ACC112 (cell line): Measurements from ENCODE around the gene KLHL17.
A peak's percentile ranks its signal among the peaks of the same experiment; 100 is the strongest.

Experiments used
- H2AFZ ChIP-seq: fragments of 200-600 bp; sonication (generic); one replicate; pipeline ENCODE4 v1.6.0; 2017; ENCODE audit warnings: antibody characterized with exemption, low read length; ENCODE audit not compliant: unreplicated experiment
- H3K27ac ChIP-seq: fragments of 200-600 bp; sonication (generic); 2 replicates; pipeline ENCODE4 v1.5.1; 2014; ENCODE audit warnings: low read depth, mild to moderate bottlenecking, antibody characterized with exemption, low read length, moderate library complexity
- H3K27me3 ChIP-seq: fragments of 200-600 bp; sonication (generic); 2 replicates; pipeline ENCODE4 v1.6.1; 2014; ENCODE audit warnings: mild to moderate bottlenecking, antibody characterized with exemption, low read length, moderate library complexity, mixed read lengths; ENCODE audit not compliant: insufficient read depth
- H3K36me3 ChIP-seq: fragments of 200-600 bp; sonication (generic); 2 replicates; pipeline ENCODE4 v1.6.1; 2016; ENCODE audit warnings: mild to moderate bottlenecking, antibody characterized with exemption, low read length, moderate library complexity, mixed read lengths; ENCODE audit not compliant: insufficient read depth
- H3K4me1 ChIP-seq: fragments of 200-600 bp; sonication (generic); one replicate; pipeline ENCODE4 v1.6.1; 2016; ENCODE audit warnings: low read length, mixed read lengths; ENCODE audit not compliant: insufficient read depth, unreplicated experiment, control insufficient read depth
- H3K4me3 ChIP-seq: fragments of 200-600 bp; sonication (generic); 2 replicates; pipeline ENCODE4 v1.5.1; 2014; ENCODE audit warnings: mild to moderate bottlenecking, low read depth, low read length
- H3K79me2 ChIP-seq: fragments of 200-600 bp; sonication (generic); one replicate; pipeline ENCODE4 v1.6.0; 2016; ENCODE audit warnings: low read length; ENCODE audit not compliant: control insufficient read depth, unreplicated experiment, insufficient read depth

The KLHL17 gene

GRCh38 chr1:938088-938683 is 22.2 kb upstream of the KLHL17 start:
- H3K36me3 ChIP-seq, result no peaks in the 10 kb centered on the region
- H2AFZ ChIP-seq, result no peak overlapping the region
- H3K27me3 ChIP-seq, result peaks cover 5% of the 10 kb centered on the region; the same call in 1 of the 2 replicates
- no peak overlapping the region for H3K4me3 ChIP-seq
- H3K27ac ChIP-seq, result no peak overlapping the region
- peaks cover 27% of the 10 kb centered on the region for H3K4me1 ChIP-seq
- no peaks in the 10 kb centered on the region for H3K79me2 ChIP-seq

DNA sequence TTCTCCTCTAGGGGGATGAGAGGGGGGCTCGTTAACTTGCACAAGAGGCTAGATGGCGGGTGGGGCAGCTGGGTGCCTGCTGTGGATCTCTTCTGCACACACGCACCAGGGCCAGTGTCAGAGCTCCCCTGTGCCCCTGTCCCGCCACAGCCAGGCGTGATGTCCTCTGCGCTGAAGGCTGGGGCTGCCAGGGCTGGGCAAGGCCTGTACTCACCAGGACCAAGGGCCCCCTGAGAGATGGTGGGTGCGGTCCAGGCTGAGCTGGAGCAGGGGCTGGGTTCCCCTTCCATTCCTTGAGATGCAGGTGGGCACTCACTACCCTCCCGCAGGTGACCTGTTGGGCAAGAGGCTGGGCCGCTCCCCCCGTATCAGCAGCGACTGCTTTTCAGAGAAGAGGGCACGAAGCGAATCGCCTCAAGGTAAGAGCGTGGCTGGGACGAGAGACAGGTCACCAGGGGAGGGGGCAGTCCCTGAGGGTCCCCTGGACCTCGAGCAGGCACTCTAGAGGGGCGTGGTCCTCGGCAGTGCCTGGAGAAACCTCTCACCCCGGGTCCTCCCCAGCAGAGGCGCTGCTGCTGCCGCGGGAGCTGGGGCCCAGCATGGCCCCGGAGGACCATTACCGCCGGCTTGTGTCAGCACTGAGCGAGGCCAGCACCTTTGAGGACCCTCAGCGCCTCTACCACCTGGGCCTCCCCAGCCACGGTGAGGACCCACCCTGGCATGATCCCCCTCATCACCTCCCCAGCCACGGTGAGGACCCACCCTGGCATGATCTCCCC is 21.5 kb upstream of the KLHL17 start:
- no peaks in the 10 kb centered on the region for H3K36me3 ChIP-seq
- H3K79me2 ChIP-seq, result no peaks in the 10 kb centered on the region
- H2AFZ ChIP-seq, result no peak overlapping the region
- H3K27me3 ChIP-seq, result peaks cover 5% of the 10 kb centered on the region; the same call in 1 of the 2 replicates
- H3K4me3 ChIP-seq, result no peak overlapping the region
- peaks cover 27% of the 10 kb centered on the region for H3K4me1 ChIP-seq
- no peak overlapping the region for H3K27ac ChIP-seq

DNA sequence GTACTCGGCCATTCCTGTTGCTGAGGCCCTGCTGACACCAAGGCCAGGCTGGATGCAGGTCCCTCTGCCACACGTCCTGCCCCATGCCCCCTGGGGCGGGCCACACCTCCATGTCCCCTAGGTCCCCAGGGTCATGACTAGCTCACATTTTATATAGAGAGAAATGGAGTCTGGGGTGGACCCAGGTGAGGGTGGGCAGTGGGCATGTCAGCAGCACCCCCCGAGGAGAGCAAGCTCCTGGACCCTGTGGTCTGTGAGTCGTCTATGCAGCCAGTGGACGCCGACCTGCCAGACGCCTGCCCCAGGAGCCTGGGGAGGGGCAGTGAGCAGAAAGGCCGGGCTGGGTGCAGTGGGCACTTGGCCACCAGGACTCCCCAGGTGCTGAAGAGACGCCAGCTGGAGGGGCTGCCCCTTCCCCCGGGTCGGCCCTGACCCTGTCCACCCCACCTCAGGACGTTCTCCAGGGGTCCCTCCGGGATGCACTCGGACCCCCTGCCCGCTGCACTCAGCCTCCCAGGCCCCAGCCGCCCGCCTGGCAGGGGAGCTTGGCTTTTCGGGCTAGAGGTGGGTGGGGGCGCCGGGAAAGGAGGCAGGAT is 20.8 kb upstream of the KLHL17 start:
- no peak overlapping the region for H3K27ac ChIP-seq
- no peak overlapping the region for H3K4me3 ChIP-seq
- no peak overlapping the region for H2AFZ ChIP-seq

GRCh38 chr1:940107-941014 is 20.0 kb upstream of the KLHL17 start:
- peaks cover 27% of the 10 kb centered on the region for H3K4me1 ChIP-seq
- no peaks in the 10 kb centered on the region for H3K36me3 ChIP-seq
- peaks cover 5% of the 10 kb centered on the region; the same call in 1 of the 2 replicates for H3K27me3 ChIP-seq
- no peak overlapping the region for H3K27ac ChIP-seq
- H2AFZ ChIP-seq, result no peak overlapping the region
- H3K79me2 ChIP-seq, result no peaks in the 10 kb centered on the region
- H3K4me3 ChIP-seq, result peak overlapping the region; percentile 44

More for the DNA sequence above, 20.8 kb upstream of the KLHL17 start:
- peaks cover 27% of the 10 kb centered on the region for H3K4me1 ChIP-seq
- H3K27me3 ChIP-seq, result peaks cover 5% of the 10 kb centered on the region; the same call in 1 of the 2 replicates
- no peaks in the 10 kb centered on the region for H3K36me3 ChIP-seq
- no peaks in the 10 kb centered on the region for H3K79me2 ChIP-seq

DNA sequence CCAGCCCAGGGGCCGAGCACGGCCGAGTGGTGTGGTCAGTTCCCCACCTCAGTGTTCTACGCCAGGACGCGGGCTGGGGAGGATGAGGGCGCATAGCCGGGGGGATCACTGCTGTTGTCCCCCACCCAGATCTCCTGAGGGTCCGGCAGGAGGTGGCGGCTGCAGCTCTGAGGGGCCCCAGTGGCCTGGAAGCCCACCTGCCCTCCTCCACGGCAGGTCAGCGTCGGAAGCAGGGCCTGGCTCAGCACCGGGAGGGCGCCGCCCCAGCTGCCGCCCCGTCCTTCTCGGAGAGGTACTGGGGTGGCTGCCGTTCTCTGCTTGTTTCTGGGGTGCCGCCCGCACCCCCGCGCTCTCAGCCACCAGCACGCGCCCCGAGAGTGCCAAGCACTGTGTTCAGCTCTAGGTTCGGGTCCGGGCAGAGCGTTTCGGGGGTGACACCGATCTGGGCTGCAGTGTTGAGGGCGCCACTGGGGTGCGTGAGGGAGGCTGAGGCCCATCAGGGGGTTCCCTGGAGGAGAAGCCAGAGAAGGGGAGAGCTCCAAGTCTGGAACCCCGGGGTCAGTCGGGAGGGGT is 19.3 kb upstream of the KLHL17 start:
- no peak overlapping the region for H2AFZ ChIP-seq
- no peak overlapping the region for H3K27ac ChIP-seq
- H3K36me3 ChIP-seq, result no peaks in the 10 kb centered on the region
- H3K4me1 ChIP-seq, result peaks cover 27% of the 10 kb centered on the region
- peaks cover 5% of the 10 kb centered on the region; the same call in 1 of the 2 replicates for H3K27me3 ChIP-seq
- H3K4me3 ChIP-seq, result peak overlapping the region; percentile 44
- H3K79me2 ChIP-seq, result no peaks in the 10 kb centered on the region

GRCh38 chr1:941588-942383 is 18.6 kb upstream of the KLHL17 start:
- H3K36me3 ChIP-seq, result no peaks in the 10 kb centered on the region
- H3K4me1 ChIP-seq, result peaks cover 27% of the 10 kb centered on the region
- H3K4me3 ChIP-seq, result peak overlapping the region; percentile 44
- peaks cover 5% of the 10 kb centered on the region; the same call in 1 of the 2 replicates for H3K27me3 ChIP-seq
- H3K79me2 ChIP-seq, result no peaks in the 10 kb centered on the region
- H2AFZ ChIP-seq, result no peak overlapping the region
- no peak overlapping the region for H3K27ac ChIP-seq

GRCh38 chr1:942411-942821 is 18.0 kb upstream of the KLHL17 start:
- Histone ChIP-seq H2AFZ (no peak overlapping the region), H3K36me3 (peaks cover 3% of the 10 kb centered on the region; the same call in 1 of the 2 replicates), H3K4me3 (peak overlapping the region; percentile 44), H3K27me3 (peaks cover 5% of the 10 kb centered on the region; the same call in 1 of the 2 replicates), H3K79me2 (no peaks in the 10 kb centered on the region), H3K4me1 (peaks cover 27% of the 10 kb centered on the region), H3K27ac (no peak overlapping the region)

GRCh38 chr1:942864-943533 is 17.4 kb upstream of the KLHL17 start:
- Histone ChIP-seq H3K4me3 (no peak overlapping the region; the same call in 1 of the 2 replicates), H2AFZ (no peak overlapping the region), H3K36me3 (peaks cover 3% of the 10 kb centered on the region; the same call in 1 of the 2 replicates), H3K79me2 (no peaks in the 10 kb centered on the region), H3K27ac (no peak overlapping the region), H3K27me3 (peaks cover 5% of the 10 kb centered on the region; the same call in 1 of the 2 replicates), H3K4me1 (peaks cover 27% of the 10 kb centered on the region)
